NK-92 (cell line): ENCODE results near the gene GPX3.

Experiments used
- DNase-seq: peaks from one replicate; lab custom pipeline; 2025; ENCODE audit not compliant: unreplicated experiment; lab: John Stamatoyannopoulos, UW

The GPX3 gene

GRCh38 chr5:151076616-151077015 lies 56.2 kb downstream of the GPX3 start:
- no peak for DNase-seq

GRCh38 chr5:151077419-151077818 lies 57.0 kb downstream of the GPX3 start:
- DNase-seq: no peak

GRCh38 chr5:151077967-151078366 lies 57.6 kb downstream of the GPX3 start:
- no peak for DNase-seq
